GM18873 (cell line): ENCODE results near the gene MYO1B.

ENCODE experiments used
- ATAC-seq: cut with Tn5 transposase; IDR thresholded peaks from one replicate; pipeline ENCODE4 v1.9.1; 2021; ENCODE audit warnings: mild to moderate bottlenecking, moderate library complexity, moderate number of reproducible peaks; ENCODE audit not compliant: unreplicated experiment, low FRiP score

The MYO1B gene

GRCh38 chr2:191389288-191389687 is 144.1 kb downstream of the MYO1B start:
- ATAC-seq: no peak

GRCh38 chr2:191391171-191391570 is 146.0 kb downstream of the MYO1B start:
- no peak for ATAC-seq

GRCh38 chr2:191394043-191394442 is 148.8 kb downstream of the MYO1B start:
- no peak for ATAC-seq

GRCh38 chr2:191396794-191397193 is 151.6 kb downstream of the MYO1B start:
- no peak for ATAC-seq

GRCh38 chr2:191399601-191400000 is 154.4 kb downstream of the MYO1B start:
- ATAC-seq: no peak

- ATAC-seq: no peak
These were observed 156.1 kb downstream of the MYO1B start for GRCh38 chr2:191401287-191401686.

- ATAC-seq: no peak
These were observed 157.9 kb downstream of the MYO1B start for GRCh38 chr2:191402966-191403565.

- no peak for ATAC-seq
These were observed 159.4 kb downstream of the MYO1B start for GRCh38 chr2:191404568-191404991.

- no peak for ATAC-seq
These were observed 160.3 kb downstream of the MYO1B start for GRCh38 chr2:191405546-191405945.

- no peak for ATAC-seq
These were observed 165.6 kb downstream of the MYO1B start for GRCh38 chr2:191410646-191411436.

- no peak for ATAC-seq
These were observed 166.3 kb downstream of the MYO1B start for GRCh38 chr2:191411472-191411871.

GRCh38 chr2:191412353-191412752 is 167.1 kb downstream of the MYO1B start:
- no peak for ATAC-seq

- no peak for ATAC-seq
These were observed 169.9 kb downstream of the MYO1B start for GRCh38 chr2:191415101-191415500.

- no peak for ATAC-seq
These were observed 170.7 kb downstream of the MYO1B start for GRCh38 chr2:191415858-191416257.

- ATAC-seq: no peak
These were observed 172.5 kb downstream of the MYO1B start for GRCh38 chr2:191417746-191418145.

GRCh38 chr2:191421950-191422349 is 176.7 kb downstream of the MYO1B start:
- ATAC-seq: no peak

GRCh38 chr2:191427031-191427430 is 181.8 kb downstream of the MYO1B start:
- ATAC-seq: no peak

GRCh38 chr2:191428141-191428540 is 182.9 kb downstream of the MYO1B start:
- ATAC-seq: no peak

- ATAC-seq: no peak
These were observed 185.3 kb downstream of the MYO1B start for GRCh38 chr2:191430476-191430875.

GRCh38 chr2:191432121-191432520 is 186.9 kb downstream of the MYO1B start:
- no peak for ATAC-seq

- ATAC-seq: no peak
These were observed 188.9 kb downstream of the MYO1B start for GRCh38 chr2:191434072-191434471.

GRCh38 chr2:191435141-191435540 is 189.9 kb downstream of the MYO1B start:
- ATAC-seq: no peak
